Stimulated activated CD4-positive, alpha-beta T cell treated with anti-CD3 and anti-CD28 coated beads, Interleukin-15, amount 100 ng/mL, for 1 hour (primary cell): Measurements from ENCODE around the gene BTG3.

ENCODE experiments used
- DNase-seq, 2 donors: peaks; one replicate each; pipeline ENCODE4 v3.0.0-alpha.2; 2020; ENCODE audit warnings: low read depth in 1 of 2, low spot score in 1 of 2

BTG3 gene

GRCh38 chr21:17612565-17613241, at the start of gene BTG3:
TSS of gene BTG3 (minus strand) at chr21:17612901. CDS start at chr21:17609144, 3,757 bp downstream.
- DNase-seq: peak; percentile 71 to 77

GRCh38 chr21:17660862-17661261, 48.2 kb upstream of the BTG3 start:
- DNase-seq: no peak

GRCh38 chr21:17660452-17660851, 47.8 kb upstream of the BTG3 start:
- DNase-seq: no peak

GRCh38 chr21:17658931-17659330, 46.2 kb upstream of the BTG3 start:
- DNase-seq: no peak

- no peak for DNase-seq
Measured at GRCh38 chr21:17651526-17651925, 38.8 kb upstream of the BTG3 start.

GRCh38 chr21:17650292-17650691, 37.6 kb upstream of the BTG3 start:
- DNase-seq: no peak

- DNase-seq: no peak
Measured at GRCh38 chr21:17646790-17647189, 34.1 kb upstream of the BTG3 start.

GRCh38 chr21:17644186-17644585, 31.5 kb upstream of the BTG3 start:
- DNase-seq: no peak

GRCh38 chr21:17640821-17641220, 28.1 kb upstream of the BTG3 start:
- DNase-seq: no peak

GRCh38 chr21:17636711-17637110, 24.0 kb upstream of the BTG3 start:
- DNase-seq: no peak

- no peak for DNase-seq
Measured at GRCh38 chr21:17631195-17631594, 18.5 kb upstream of the BTG3 start.

GRCh38 chr21:17622018-17622417, 9.3 kb upstream of the BTG3 start:
- DNase-seq: no peak

GRCh38 chr21:17616831-17617230, 4.1 kb upstream of the BTG3 start:
- DNase-seq: no peak

- no peak for DNase-seq
Measured at GRCh38 chr21:17613242-17613676, 558 bp upstream of the BTG3 start.

- DNase-seq: peak; percentile 3 to 13
Measured at GRCh38 chr21:17612023-17612564, 607 bp downstream of the BTG3 start.

- DNase-seq: peak; percentile 52 to 57
Measured at GRCh38 chr21:17611414-17612022, 1.2 kb downstream of the BTG3 start.

GRCh38 chr21:17610911-17611310, 1.8 kb downstream of the BTG3 start:
- DNase-seq: no peak

- DNase-seq: no peak
Measured at GRCh38 chr21:17609681-17610080, 3.0 kb downstream of the BTG3 start.

GRCh38 chr21:17607684-17608083, 5.0 kb downstream of the BTG3 start:
- DNase-seq: no peak

- DNase-seq: no peak
Measured at GRCh38 chr21:17602874-17603273, 9.8 kb downstream of the BTG3 start.

- no peak for DNase-seq
Measured at GRCh38 chr21:17598437-17598836, 14.3 kb downstream of the BTG3 start.

GRCh38 chr21:17597680-17598079, 15.0 kb downstream of the BTG3 start:
- DNase-seq: no peak

GRCh38 chr21:17590430-17590829, 22.3 kb downstream of the BTG3 start:
- DNase-seq: no peak
